PC-3 (cell line): ENCODE measurements around the gene EVPL.

ENCODE experiments used
- EZH2 ChIP-seq: fragments of 300-600 bp; sonication (generic); IDR thresholded peaks from one replicate; pipeline ENCODE4 v1.6.1; 2017; ENCODE audit warnings: antibody characterized with exemption, mild to moderate bottlenecking, low read length; ENCODE audit not compliant: unreplicated experiment
- TF ChIP-seq, protein P1 (sequence below): fragments of 300-600 bp; sonication (generic); conservative IDR thresholded peaks from 2 replicates; pipeline ENCODE4 v1.5.1; 2017; ENCODE audit warnings: antibody characterized with exemption, low read depth, mild to moderate bottlenecking, low read length

DNA sequence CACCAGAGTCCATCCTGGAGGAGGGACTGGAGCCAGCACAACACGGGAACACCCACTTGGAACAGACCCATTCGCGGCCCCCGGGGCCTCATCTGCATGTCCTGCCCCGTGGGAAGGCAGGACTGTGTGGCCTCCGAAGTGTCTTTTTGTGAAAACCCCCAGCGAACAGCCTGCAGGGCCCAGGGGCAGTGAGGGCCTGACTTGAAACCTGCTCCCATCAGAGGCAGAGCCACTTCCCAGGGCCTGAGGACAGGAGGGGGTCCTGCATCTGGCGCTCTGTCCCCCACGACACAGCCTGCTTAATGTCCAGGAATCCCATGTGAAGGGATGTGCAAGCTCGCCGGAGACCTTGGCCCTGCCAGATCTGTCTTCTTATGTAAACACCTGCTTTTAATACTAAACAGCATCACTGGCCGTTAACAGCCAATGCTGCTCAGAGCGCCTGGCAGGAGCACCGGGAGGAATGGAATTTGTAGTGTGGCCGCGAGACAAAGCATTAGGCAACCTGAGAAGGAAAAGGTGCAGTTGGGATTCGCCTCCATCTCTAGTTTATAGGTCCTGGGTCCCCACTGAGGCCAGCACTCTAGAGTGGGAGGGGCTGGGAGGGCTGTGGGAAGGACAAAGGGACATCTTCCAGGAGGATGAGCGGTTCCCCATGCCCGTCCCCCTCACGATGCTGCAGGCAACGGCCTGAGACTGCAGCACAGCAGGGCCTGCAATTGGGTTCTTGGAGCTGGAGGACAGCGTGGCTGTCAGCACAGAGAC is 9.6 kb upstream of the EVPL start:
- no peak for TF ChIP-seq EZH2
- TF ChIP-seq, protein P1, sequence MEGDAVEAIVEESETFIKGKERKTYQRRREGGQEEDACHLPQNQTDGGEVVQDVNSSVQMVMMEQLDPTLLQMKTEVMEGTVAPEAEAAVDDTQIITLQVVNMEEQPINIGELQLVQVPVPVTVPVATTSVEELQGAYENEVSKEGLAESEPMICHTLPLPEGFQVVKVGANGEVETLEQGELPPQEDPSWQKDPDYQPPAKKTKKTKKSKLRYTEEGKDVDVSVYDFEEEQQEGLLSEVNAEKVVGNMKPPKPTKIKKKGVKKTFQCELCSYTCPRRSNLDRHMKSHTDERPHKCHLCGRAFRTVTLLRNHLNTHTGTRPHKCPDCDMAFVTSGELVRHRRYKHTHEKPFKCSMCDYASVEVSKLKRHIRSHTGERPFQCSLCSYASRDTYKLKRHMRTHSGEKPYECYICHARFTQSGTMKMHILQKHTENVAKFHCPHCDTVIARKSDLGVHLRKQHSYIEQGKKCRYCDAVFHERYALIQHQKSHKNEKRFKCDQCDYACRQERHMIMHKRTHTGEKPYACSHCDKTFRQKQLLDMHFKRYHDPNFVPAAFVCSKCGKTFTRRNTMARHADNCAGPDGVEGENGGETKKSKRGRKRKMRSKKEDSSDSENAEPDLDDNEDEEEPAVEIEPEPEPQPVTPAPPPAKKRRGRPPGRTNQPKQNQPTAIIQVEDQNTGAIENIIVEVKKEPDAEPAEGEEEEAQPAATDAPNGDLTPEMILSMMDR = no peak
